ENCODE measurements around the gene CSTF3. TPM values are rescaled to one million over a fixed set of nuclear protein-coding genes. Genes with fewer than 3 reads are reported as not detected.

CSTF3 gene
- total and polyA plus RNA-seq, 10 of the 15 experiments (the other 5 are each of a cell fraction or from before 2014, with no cell fraction given): 25.4 to 63.5 (median 49.5) TPM

GRCh38 chr11:33179348-33179803 is 18.1 kb upstream of the CSTF3 start:
- WGBS (ENCODE audit: insufficient coverage, insufficient replicate concordance, low lambda C conversion rate, missing lambda C conversion rate): 18% methylated on average over 3 of the region's 3 CpGs
- ATAC-seq: no peak; the same call in 1 of the 3 replicates
- no peak overlapping the region for H3K9ac ChIP-seq (ENCODE audit: control insufficient read depth, insufficient read depth, low read length)
- ChIA-PET CTCF (no interaction called here), POLR2A (no interaction called here), RAD21 (ENCODE audit: unreplicated experiment) (no interaction called here), SMC1A (ENCODE audit: uncharacterized antibody, unreplicated experiment) (interaction anchor here (1.3 to 1.6 kb wide), 2 partner anchors 8 to 47 kb away, joined by 4 read pairs; no protein-coding TSS in a partner anchor)
- H3K27me3 ChIP-seq (replicated peaks in 1 of 2; ENCODE audit: control insufficient read depth in 2 of 2, insufficient read depth in 2 of 2, low read length in 1 of 2): no peaks in the 10 kb centered on the region
- no peak overlapping the region for H3K4me3 ChIP-seq
- no peak for FAIRE-seq
- in situ Hi-C loops (cut with MboI) (no loop called here), intact Hi-C loops (cut with micrococcal nuclease; ENCODE audit: unreplicated experiment) (no loop called here)
- no peak overlapping the region for H2AFZ ChIP-seq (ENCODE audit: control insufficient read depth, low read depth, low read length)
- no peaks in the 10 kb centered on the region for H3K36me3 ChIP-seq (ENCODE audit: control insufficient read depth in 2 of 2, insufficient read depth in 2 of 2, low read length in 1 of 2)
- no peak for DNase-seq (ENCODE audit: low read depth, low spot score)
- H4K20me1 ChIP-seq (ENCODE audit: control insufficient read depth, insufficient read depth): no peaks in the 10 kb centered on the region
- 0 out of 2 replicates have a peak, but pooled peaks have one; percentile 26 for TF ChIP-seq NFYB (IDR thresholded peaks at IDR 0.05; ENCODE audit: insufficient read depth, low read depth, low read length)
- no peak for TF ChIP-seq RAD21 (IDR thresholded peaks at IDR 0.05; ENCODE audit: insufficient read depth, low read depth, low read length)
- no peaks in the 10 kb centered on the region for H3K9me3 ChIP-seq (replicated peaks; ENCODE audit: control insufficient read depth, insufficient read depth, low read length)
- no peaks in the 10 kb centered on the region for H3K4me1 ChIP-seq (ENCODE audit: control insufficient read depth, insufficient read depth, low read length)
- no peaks in the 10 kb centered on the region for H3K79me2 ChIP-seq (ENCODE audit: control insufficient read depth, insufficient read depth, low read length)
- no peak overlapping the region for H3K4me2 ChIP-seq (ENCODE audit: control insufficient read depth, insufficient read depth)
- H3K27ac ChIP-seq (ENCODE audit: control insufficient read depth, insufficient read depth): no peak overlapping the region
- BruUV-seq (replicated peaks): no TSS peak

- TF ChIP-seq NR2F1 (conservative IDR thresholded peaks at IDR 0.05): no peak
- no peak for TF ChIP-seq CREB1 (IDR thresholded peaks at IDR 0.05; ENCODE audit: low read depth)
- no peak for TF ChIP-seq IRF3 (IDR thresholded peaks at IDR 0.05)
- TF ChIP-seq SRF (IDR thresholded peaks at IDR 0.05; ENCODE audit: low read depth in 2 of 2, low read length in 2 of 2): no peak
- no TSS peak for BruUV-seq (replicated peaks)
- no peaks in the 10 kb centered on the region for H3K9me3 ChIP-seq (replicated peaks; ENCODE audit: control insufficient read depth, insufficient read depth, low read length)
- H3K4me2 ChIP-seq (ENCODE audit: control insufficient read depth, insufficient read depth): no peak overlapping the region
- ChIA-PET POLR2A (no interaction called here), CTCF (interaction anchor here (3.0 kb wide), 1 partner anchor 13 kb away, joined by 17 read pairs; no protein-coding TSS in a partner anchor), SMC1A (ENCODE audit: uncharacterized antibody, unreplicated experiment) (interaction anchor here (1.3 to 2.0 kb wide), 2 partner anchors 11 to 13 kb away, joined by 6 to 8 read pairs; no protein-coding TSS in a partner anchor), RAD21 (ENCODE audit: unreplicated experiment) (interaction anchor here (1.2 kb wide), 1 partner anchor 11 kb away, joined by 3 read pairs; no protein-coding TSS in a partner anchor)
- no peak for FAIRE-seq
- H3K4me3 ChIP-seq: no peak overlapping the region
- no peaks in the 10 kb centered on the region for H3K27me3 ChIP-seq (replicated peaks in 1 of 2; ENCODE audit: control insufficient read depth in 2 of 2, insufficient read depth in 2 of 2, low read length in 1 of 2)
- intact Hi-C loops (cut with micrococcal nuclease; ENCODE audit: unreplicated experiment): no loop called here
- no peak overlapping the region for H2AFZ ChIP-seq (ENCODE audit: control insufficient read depth, low read depth, low read length)
- H3K9ac ChIP-seq (ENCODE audit: control insufficient read depth, insufficient read depth, low read length): no peak overlapping the region
- no peaks in the 10 kb centered on the region for H3K79me2 ChIP-seq (ENCODE audit: control insufficient read depth, insufficient read depth, low read length)
- no peaks in the 10 kb centered on the region for H4K20me1 ChIP-seq (ENCODE audit: control insufficient read depth, insufficient read depth)
- no peak overlapping the region for H3K27ac ChIP-seq (ENCODE audit: control insufficient read depth, insufficient read depth)
- in situ Hi-C loops (cut with MboI): no loop called here
- no peaks in the 10 kb centered on the region for H3K36me3 ChIP-seq (ENCODE audit: control insufficient read depth in 2 of 2, insufficient read depth in 2 of 2, low read length in 1 of 2)
- ATAC-seq: no peak
- H3K4me1 ChIP-seq (ENCODE audit: control insufficient read depth, insufficient read depth, low read length): no peaks in the 10 kb centered on the region
- 72% methylated on average over 5 of the region's 5 CpGs for WGBS (ENCODE audit: insufficient coverage, insufficient replicate concordance, low lambda C conversion rate, missing lambda C conversion rate)
- no peak for DNase-seq (ENCODE audit: low read depth, low spot score)
Observed at GRCh38 chr11:33178443-33179180, 17.3 kb upstream of the CSTF3 start.

Data from GM12878 (cell line).